Hepatocyte (in vitro differentiated cells): ENCODE measurements around the gene HYAL1. TPM values are rescaled to one million over a fixed set of nuclear protein-coding genes. Genes with fewer than 3 reads are reported as not detected.

ENCODE experiments used
- DNase-seq: peaks from one replicate; pipeline ENCODE4 v3.0.0-alpha.2; 2016; ENCODE audit warnings: low spot score
- H2AFZ ChIP-seq: fragments of 200-600 bp; sonication (generic); 2 replicates; pipeline ENCODE4 v1.6.0; 2016; ENCODE audit warnings: antibody characterized with exemption, mild to moderate bottlenecking
- H3K27ac ChIP-seq: fragments of 200-600 bp; sonication (generic); 2 replicates; pipeline ENCODE4 v1.5.1; 2016; ENCODE audit warnings: mild to moderate bottlenecking
- H3K27me3 ChIP-seq: fragments of 200-600 bp; sonication (generic); 2 replicates; pipeline ENCODE4 v1.6.1; 2016
- H3K36me3 ChIP-seq: fragments of 200-600 bp; sonication (generic); replicated peaks from 2 replicates; pipeline ENCODE4 v1.5.1; 2016; ENCODE audit warnings: low read depth; ENCODE audit not compliant: insufficient read depth
- H3K4me1 ChIP-seq: fragments of 200-600 bp; sonication (generic); 2 replicates; pipeline ENCODE4 v1.5.1; 2016; ENCODE audit warnings: mild to moderate bottlenecking, moderate library complexity; ENCODE audit not compliant: insufficient read depth
- H3K4me2 ChIP-seq: fragments of 200-600 bp; sonication (generic); 2 replicates; pipeline ENCODE4 v1.6.0; 2016
- H3K4me3 ChIP-seq: fragments of 200-600 bp; sonication (generic); 2 replicates; pipeline ENCODE4 v1.5.1; 2016; ENCODE audit warnings: mild to moderate bottlenecking
- H3K79me2 ChIP-seq: fragments of 200-600 bp; sonication (generic); 2 replicates; pipeline ENCODE4 v1.6.0; 2017; ENCODE audit warnings: mild to moderate bottlenecking
- H3K9me2 ChIP-seq: fragments of 200-600 bp; sonication (generic); replicated peaks from 2 replicates; pipeline ENCODE4 v1.6.0; 2017; ENCODE audit warnings: mild to moderate bottlenecking; ENCODE audit not compliant: insufficient read depth
- H3K9me3 ChIP-seq: fragments of 200-600 bp; sonication (generic); 2 replicates; pipeline ENCODE4 v1.5.1; 2016; ENCODE audit warnings: low read depth, mild to moderate bottlenecking
- H4K20me1 ChIP-seq: fragments of 200-600 bp; sonication (generic); 2 replicates; pipeline ENCODE4 v1.6.0; 2016; ENCODE audit warnings: mild to moderate bottlenecking; ENCODE audit not compliant: insufficient read depth, poor library complexity, severe bottlenecking
- EZH2 ChIP-seq: fragments of 200-600 bp; sonication (generic); IDR thresholded peaks from 2 replicates; pipeline ENCODE4 v1.6.1; 2016; ENCODE audit warnings: antibody characterized with exemption, mild to moderate bottlenecking, borderline replicate concordance
- EZH2phosphoT487 ChIP-seq: fragments of 200-600 bp; sonication (generic); IDR thresholded peaks from one replicate; pipeline ENCODE4 v1.6.1; 2018; ENCODE audit warnings: antibody characterized with exemption, mild to moderate bottlenecking, low read depth, moderate library complexity; ENCODE audit not compliant: unreplicated experiment, severe bottlenecking
- WGBS: methylation state at CpG from one replicate; pipeline ENCODE4 v1.1.6; 2016; ENCODE audit warnings: low lambda C conversion rate; ENCODE audit errors: missing lambda C conversion rate; 5-methylcytosine and 5-hydroxymethylcytosine counted together
- polyA plus RNA-seq: library from polyadenylated mRNA; unstranded; fragments of >200 nt; fragmentation: Nextera tagmentation; extraction: Ambion mirVana; gene quantifications from 2 replicates; pipeline ENCODE4 v1.2.1, GENCODE V29; 2016
- total RNA-seq: library from RNA; depleted of rRNA; stranded (reverse); fragments of >200 nt; gene quantifications from 2 replicates; pipeline ENCODE4 v1.2.3, GENCODE V29; 2014
- TF ChIP-seq, protein P1 (sequence below): fragments of 200-600 bp; sonication (generic); IDR thresholded peaks from 2 replicates; pipeline ENCODE4 v1.5.1; 2016; ENCODE audit warnings: antibody characterized with exemption, mild to moderate bottlenecking; ENCODE audit not compliant: poor library complexity

HYAL1 gene
- total and polyA plus RNA-seq, 2 experiments from 2014 or later: 11.8 to 22.3 TPM

- peak within 1 kb of the TSS; percentile 33 for H2AFZ ChIP-seq
- peaks cover 8% of the 10 kb centered on the region for H4K20me1 ChIP-seq
- TF ChIP-seq EZH2phosphoT487 (no peak), EZH2 (no peak)
- TF ChIP-seq, protein P1, sequence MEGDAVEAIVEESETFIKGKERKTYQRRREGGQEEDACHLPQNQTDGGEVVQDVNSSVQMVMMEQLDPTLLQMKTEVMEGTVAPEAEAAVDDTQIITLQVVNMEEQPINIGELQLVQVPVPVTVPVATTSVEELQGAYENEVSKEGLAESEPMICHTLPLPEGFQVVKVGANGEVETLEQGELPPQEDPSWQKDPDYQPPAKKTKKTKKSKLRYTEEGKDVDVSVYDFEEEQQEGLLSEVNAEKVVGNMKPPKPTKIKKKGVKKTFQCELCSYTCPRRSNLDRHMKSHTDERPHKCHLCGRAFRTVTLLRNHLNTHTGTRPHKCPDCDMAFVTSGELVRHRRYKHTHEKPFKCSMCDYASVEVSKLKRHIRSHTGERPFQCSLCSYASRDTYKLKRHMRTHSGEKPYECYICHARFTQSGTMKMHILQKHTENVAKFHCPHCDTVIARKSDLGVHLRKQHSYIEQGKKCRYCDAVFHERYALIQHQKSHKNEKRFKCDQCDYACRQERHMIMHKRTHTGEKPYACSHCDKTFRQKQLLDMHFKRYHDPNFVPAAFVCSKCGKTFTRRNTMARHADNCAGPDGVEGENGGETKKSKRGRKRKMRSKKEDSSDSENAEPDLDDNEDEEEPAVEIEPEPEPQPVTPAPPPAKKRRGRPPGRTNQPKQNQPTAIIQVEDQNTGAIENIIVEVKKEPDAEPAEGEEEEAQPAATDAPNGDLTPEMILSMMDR: no peak
- no peaks in the 10 kb centered on the region for H3K9me2 ChIP-seq
- H3K27me3 ChIP-seq: no peaks in the 10 kb centered on the region
- peaks cover 20% of the 10 kb centered on the region for H3K4me1 ChIP-seq
- no peaks in the 10 kb centered on the region for H3K9me3 ChIP-seq
- peaks cover 28% of the 10 kb centered on the region for H3K79me2 ChIP-seq
- peak; percentile 96 for DNase-seq
- 2% methylated on average over 52 of the region's 64 CpGs for WGBS
- no peaks in the 10 kb centered on the region for H3K36me3 ChIP-seq
- H3K4me3 ChIP-seq: peak within 1 kb of the TSS; percentile 81
- peak within 1 kb of the TSS; percentile 91 for H3K4me2 ChIP-seq
- H3K27ac ChIP-seq: peak within 1 kb of the TSS; percentile 92
These were observed 47.4 kb upstream of the HYAL1 start, which contains the start of the genes CYB561D2 and NPRL2 for GRCh38 chr3:50350527-50351322. Gene CYB561D2 (plus strand): TSS chr3:50350862. CDS start chr3:50351434, 572 bp downstream. Gene NPRL2 (minus strand): TSS chr3:50350775. CDS start chr3:50350652, 123 bp downstream.

DNA sequence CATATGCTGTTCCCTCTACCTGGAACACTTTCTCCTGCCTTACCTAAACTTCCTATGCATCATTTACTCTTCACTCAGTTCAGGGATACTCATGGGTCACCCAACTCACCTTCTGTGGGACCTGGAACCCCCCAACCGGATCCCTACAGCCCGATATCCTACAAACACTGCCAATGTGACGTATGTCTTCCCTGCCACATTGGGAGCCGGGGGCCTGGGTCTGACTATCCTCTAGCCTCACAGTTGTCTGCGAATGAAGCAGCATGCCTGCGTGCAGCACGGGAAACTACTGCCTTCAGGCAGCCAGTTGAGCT lies 46.8 kb upstream of the HYAL1 start:
- WGBS: 44% methylated on average over 7 of the region's 7 CpGs
- H3K9me3 ChIP-seq: no peaks in the 10 kb centered on the region
- peaks cover 2% of the 10 kb centered on the region for H4K20me1 ChIP-seq
- peak overlapping the region; percentile 91 for H3K4me2 ChIP-seq
- peaks cover 22% of the 10 kb centered on the region for H3K79me2 ChIP-seq
- no peaks in the 10 kb centered on the region for H3K9me2 ChIP-seq
- peak overlapping the region; percentile 92 for H3K27ac ChIP-seq
- no peaks in the 10 kb centered on the region for H3K27me3 ChIP-seq
- DNase-seq: no peak
- no peaks in the 10 kb centered on the region for H3K36me3 ChIP-seq
- TF ChIP-seq EZH2phosphoT487 (no peak), EZH2 (no peak)
- TF ChIP-seq, protein P1: no peak
- peaks cover 25% of the 10 kb centered on the region for H3K4me1 ChIP-seq
- peak overlapping the region; percentile 33 for H2AFZ ChIP-seq
- peak overlapping the region; percentile 81 for H3K4me3 ChIP-seq

- 29% methylated on average over 14 of the region's 14 CpGs for WGBS
- Histone ChIP-seq H3K4me2 (no peak overlapping the region), H4K20me1 (no peaks in the 10 kb centered on the region), H3K79me2 (peaks cover 20% of the 10 kb centered on the region), H3K27me3 (no peaks in the 10 kb centered on the region), H3K4me1 (peaks cover 25% of the 10 kb centered on the region), H3K4me3 (no peak overlapping the region), H3K36me3 (no peaks in the 10 kb centered on the region), H3K9me2 (no peaks in the 10 kb centered on the region), H2AFZ (no peak overlapping the region), H3K9me3 (no peaks in the 10 kb centered on the region), H3K27ac (peak overlapping the region; percentile 20)
- peak; percentile 85 for DNase-seq
- TF ChIP-seq, protein P1: peak; percentile 64
- no peak for TF ChIP-seq EZH2phosphoT487
- no peak for TF ChIP-seq EZH2
These were observed 43.9 kb upstream of the HYAL1 start for GRCh38 chr3:50347187-50347813.
